A172 (cell line): ENCODE measurements around the gene SNX1. TPM values are rescaled to one million over a fixed set of nuclear protein-coding genes. Genes with fewer than 3 reads are reported as not detected.

Experiments
- DNase-seq: peaks from one replicate; pipeline ENCODE4 v3.0.0-alpha.2; 2015; ENCODE audit warnings: low spot score
- total RNA-seq: library from RNA; depleted of rRNA; stranded (reverse); fragments of >200 nt; shearing (Covaris generic); gene quantifications from 2 replicates; pipeline ENCODE4 v1.2.3, GENCODE V29; 2014

SNX1 gene
- total RNA-seq, 1 experiment from 2014 or later, result 30.7 TPM

GRCh38 chr15:64146041-64146440, 50.3 kb downstream of the SNX1 start:
- no peak for DNase-seq

DNA sequence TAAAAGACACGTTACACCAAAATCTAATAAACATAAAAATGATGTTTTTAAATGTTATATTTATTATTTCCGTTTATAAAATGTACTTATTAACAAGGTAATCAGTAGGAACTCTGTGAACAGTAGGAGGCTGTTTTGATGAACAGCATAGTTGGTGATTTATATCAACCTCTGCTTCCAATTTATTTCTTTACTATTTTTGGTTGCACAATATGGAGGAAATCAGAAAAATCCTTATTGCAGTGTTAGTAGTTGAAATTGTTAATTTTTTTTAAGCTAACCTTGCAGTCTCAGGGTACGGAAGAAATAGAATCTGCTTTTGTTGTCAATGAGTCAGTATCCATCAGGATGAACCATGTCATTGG, 50.7 kb downstream of the SNX1 start:
- DNase-seq, result no peak

DNA sequence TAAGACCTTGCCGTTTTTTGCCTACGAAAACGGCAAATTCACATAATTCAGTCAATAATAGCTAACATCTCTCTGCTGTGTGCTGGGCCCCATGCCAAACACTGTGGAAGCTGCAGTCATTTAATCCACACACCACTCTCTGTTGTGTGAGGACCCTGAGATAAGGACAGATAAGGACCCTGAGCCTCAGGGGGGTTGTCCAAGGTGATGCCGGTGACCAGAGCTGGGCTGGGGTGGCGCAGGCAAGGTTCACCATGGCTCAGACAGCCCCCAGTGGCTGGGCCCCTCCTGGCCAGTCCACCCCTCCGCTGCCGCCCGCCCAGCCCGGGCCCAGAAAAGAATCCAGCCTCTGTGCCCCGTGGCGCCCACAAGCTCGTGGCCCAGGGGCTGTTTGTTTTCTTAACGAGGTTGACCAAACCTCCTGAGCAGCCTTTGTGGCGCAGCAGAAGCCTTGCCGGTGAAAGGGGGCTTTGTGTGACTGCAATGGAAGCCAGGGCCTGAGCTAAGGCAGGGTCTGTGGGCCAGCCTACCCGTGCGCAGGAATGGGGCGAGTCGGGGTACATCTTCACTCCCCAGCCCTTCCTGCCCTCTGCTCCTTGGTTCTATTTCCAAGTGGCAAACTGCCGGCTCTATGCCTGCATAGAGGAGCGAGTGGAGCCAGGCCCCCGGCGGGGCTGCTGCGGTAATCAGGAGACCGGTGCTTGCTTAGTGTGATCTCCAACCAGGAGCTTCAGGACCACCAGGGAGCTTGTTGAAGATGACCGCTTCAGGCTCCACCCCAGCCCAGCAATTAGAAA, 51.3 kb downstream of the SNX1 start:
- no peak for DNase-seq

- no peak for DNase-seq
Observed at GRCh38 chr15:64148168-64148567, 52.4 kb downstream of the SNX1 start.

DNA sequence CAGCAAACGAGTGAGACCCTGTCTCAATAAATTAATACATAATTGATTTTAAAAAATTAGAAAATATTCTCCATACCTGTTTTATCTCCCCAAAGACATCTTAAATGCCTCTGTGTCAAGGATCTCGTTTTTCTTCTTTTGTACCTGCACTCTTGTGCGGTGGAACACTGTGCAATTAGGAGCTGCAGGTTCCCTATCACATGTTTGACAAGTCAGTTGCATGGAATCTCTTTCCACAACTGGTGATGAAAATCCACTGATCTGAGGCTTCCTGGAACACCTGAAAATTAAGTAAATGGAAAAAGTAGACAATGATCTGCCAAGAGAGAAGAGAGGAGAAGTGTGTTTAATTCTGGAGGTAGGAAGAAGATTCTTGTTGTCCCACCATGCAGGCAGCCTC, 52.8 kb downstream of the SNX1 start:
- no peak for DNase-seq

DNA sequence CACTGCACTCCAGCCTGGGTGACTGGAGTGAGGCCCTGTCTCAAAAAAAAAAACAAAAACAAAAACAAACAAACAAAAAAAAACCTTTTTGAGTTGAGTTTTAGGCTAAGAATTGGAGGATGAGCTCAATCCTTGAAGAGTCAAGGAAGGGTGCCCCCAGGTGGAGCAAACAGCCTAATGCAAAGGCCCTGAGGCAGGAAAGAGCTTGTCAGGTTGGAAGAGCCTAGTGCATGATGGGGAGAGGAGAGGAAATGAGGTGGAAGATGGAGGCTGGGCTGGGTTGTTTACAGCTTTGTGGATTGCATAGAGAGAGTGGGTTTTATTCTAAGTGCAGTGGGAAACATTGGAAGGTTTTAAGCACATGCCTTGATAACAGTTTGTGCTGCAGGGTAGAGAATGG, 53.6 kb downstream of the SNX1 start:
- DNase-seq, result no peak

DNA sequence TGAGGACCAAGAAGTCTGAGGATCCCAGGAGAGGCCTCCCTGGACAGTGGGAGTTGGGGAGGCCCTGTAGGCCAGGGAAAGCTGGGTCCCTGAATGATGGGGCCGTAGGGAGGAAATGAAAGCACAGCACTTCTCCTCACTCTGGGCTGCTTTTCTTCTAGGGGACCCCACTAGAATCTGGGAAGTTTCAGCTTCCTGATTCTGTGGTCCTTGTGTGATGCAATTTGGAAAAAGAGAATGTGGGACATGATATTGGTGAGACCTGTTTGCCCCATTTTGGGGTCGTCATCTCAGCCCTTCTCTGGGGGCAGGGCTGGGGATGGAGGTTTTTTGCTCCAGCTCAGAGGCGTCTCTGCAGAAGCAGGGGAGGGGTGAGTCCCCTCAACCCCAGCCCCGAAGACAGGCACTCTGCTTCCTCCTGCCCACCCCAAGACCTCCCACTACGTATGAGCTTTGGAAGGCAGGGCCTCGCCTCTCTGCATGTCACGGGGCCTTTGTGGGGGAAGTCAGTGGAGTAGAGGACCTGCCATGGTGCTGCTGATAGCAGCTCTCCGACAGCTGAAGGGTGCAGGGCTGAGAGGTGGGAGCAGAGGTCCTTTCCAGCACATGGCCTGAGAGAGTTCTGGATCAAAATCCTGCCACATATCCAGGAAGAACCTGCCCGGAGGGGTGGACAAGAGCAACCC, 54.3 kb downstream of the SNX1 start:
- no peak for DNase-seq

- no peak for DNase-seq
Observed at GRCh38 chr15:64151727-64152506, 56.1 kb downstream of the SNX1 start, which contains the start of gene SNX22. Gene SNX22, plus strand, starts transcription at chr15:64151731. Its CDS starts 45 bp downstream, at chr15:64151776.

DNA sequence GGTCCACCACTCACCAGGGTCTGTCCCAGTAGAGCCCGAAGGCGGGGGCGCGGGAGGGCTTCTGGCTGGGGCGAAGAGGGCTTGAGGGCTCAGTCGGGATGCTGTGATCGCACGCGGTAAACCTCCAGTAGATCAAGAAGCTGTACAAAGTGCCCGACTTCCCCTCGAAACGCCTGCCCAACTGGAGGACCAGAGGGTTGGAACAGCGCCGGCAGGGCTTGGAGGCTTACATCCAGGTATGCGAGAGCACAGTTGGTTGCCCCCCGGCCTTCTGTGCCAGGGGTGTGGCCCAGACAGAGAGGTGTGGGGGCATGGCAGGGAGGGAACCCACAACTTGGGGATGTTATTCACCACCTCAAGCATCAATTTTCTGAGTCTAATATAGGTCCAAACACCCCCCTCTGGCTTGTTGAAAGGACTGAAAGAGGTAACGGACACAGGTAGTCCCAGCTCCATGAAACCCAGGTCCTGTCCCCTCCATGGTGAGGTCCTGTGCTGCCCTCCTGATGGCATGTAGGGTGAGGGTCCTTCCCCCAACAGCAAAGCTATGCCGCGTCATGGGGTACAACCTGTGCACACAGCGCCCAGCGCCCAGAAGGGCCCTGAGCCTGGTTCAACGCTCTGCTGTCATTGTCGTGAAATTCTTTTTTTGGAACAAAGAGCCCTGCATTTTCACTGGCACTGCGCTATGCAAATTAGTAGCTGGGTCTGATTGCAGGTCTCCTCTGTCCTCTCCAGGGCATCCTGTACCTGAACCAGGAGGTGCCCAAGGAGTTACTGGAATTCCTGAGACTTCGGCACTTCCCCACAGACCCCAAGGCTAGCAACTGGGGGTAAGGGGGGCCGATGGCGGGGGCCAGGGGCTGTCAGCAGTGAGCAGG, 57.0 kb downstream of the SNX1 start:
- no peak for DNase-seq

DNA sequence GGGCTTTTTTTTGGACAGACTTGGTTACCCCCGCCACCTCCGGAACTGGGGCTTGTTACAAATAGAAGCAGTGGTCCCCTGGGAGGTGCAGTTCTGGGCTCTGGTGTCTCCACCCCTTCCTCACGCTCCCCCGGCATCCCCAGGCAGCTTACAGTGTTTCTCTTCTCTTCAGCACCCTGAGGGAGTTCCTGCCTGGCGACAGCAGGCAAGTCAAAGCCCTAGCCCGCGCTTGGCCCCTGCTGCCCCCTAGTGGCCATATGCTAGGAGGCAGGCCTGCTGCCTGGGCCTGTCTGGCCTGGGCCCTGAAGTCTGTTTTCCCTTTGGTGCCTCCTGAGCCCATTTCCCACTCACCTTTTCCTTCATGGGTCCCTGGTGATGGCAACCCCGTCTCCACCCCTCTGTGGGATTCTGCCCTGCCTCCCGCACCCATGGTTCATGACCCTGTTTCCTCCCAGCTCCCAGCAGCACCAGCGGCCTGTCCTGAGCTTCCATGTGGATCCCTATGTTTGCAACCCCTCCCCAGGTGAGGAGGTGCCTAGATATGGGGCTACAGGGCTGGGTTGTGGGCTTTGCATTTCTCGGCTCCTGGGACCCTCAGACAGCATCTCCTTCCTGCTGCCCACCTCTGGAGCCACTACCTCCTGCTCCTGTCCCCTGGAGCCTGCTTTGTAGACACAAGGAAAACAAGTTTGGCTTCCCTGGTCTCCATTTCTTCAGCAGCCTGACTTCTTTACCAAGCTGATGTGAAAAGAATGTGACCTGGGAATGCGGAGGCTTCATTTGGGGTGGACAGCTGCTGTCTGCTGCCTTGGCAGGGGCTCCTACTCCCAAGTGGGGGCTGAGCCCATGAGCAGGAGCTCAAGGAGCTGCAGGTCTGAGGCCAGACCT, 57.9 kb downstream of the SNX1 start:
- DNase-seq, result peak; percentile 70

GRCh38 chr15:64155802-64156651, 60.2 kb downstream of the SNX1 start:
- no peak for DNase-seq

- no peak for DNase-seq
Observed at GRCh38 chr15:64156652-64157331, 61.0 kb downstream of the SNX1 start.

GRCh38 chr15:64157599-64158125, 61.9 kb downstream of the SNX1 start:
- no peak for DNase-seq

GRCh38 chr15:64158363-64159134, 62.8 kb downstream of the SNX1 start:
- no peak for DNase-seq

DNA sequence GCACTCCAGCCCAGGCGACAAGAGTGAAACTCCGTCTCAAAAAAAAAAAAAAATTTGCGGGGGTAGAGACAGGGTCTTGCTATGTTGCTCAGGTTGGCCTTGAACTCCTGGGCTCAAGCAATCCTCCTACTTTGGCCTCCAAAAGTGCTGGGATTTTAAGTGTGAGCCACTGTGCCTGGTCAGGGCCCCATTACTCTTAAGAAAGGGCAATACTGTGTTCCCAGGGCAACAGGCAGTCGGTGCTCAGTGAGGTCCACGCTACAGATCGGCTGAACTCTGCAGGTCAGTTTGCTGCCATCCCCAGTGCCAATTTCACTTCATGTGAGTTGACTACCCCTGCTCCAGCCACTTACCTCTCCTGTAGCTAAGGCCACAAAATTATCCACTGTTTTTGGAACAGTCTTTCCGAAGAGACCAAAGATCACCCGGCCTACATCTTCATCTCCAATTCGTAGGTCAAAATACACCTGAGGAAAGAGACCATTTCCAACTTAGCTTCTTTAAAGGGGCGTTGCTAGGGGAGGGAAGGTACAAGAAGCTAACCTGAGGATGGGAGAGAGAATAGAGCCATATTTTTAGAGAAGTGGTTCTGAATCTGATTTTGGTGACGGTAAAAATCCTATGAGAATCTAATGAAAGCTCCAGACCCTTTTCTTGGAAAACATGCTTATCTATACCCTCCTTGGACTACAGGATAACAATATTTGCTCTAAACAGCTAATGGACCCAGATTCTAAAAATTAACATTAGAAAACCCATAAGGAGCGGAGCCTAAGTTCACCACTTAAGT, 66.1 kb downstream of the SNX1 start:
- no peak for DNase-seq

GRCh38 chr15:64162478-64162868, 66.7 kb downstream of the SNX1 start:
- DNase-seq, result no peak
